Osteoblast (primary cell): ENCODE measurements around the gene FGD1. TPM values are rescaled to one million over a fixed set of nuclear protein-coding genes. Genes with fewer than 3 reads are reported as not detected.

Experiments
- DNase-seq: peaks from one replicate; pipeline ENCODE4 v3.0.0; 2011; ENCODE audit warnings: low spot score, mixed read lengths; ENCODE audit not compliant: insufficient read length; ENCODE audit errors: missing footprints
- H2AFZ ChIP-seq: 2 replicates; pipeline ENCODE4 v1.6.0; 2011; ENCODE audit warnings: mild to moderate bottlenecking, low read length
- H3K27ac ChIP-seq: 2 replicates; pipeline ENCODE4 v1.5.1; 2011; ENCODE audit warnings: mild to moderate bottlenecking, low read depth, low read length, moderate library complexity
- H3K27me3 ChIP-seq: 2 replicates; pipeline ENCODE4 v1.6.0; 2012; ENCODE audit warnings: mild to moderate bottlenecking, control low read depth, inconsistent platforms, low read length, moderate library complexity; ENCODE audit not compliant: insufficient read depth
- H3K36me3 ChIP-seq: 2 replicates; pipeline ENCODE4 v1.5.1; 2011; ENCODE audit warnings: mild to moderate bottlenecking, low read length, control low read depth, moderate library complexity; ENCODE audit not compliant: insufficient read depth
- H3K4me1 ChIP-seq: 2 replicates; pipeline ENCODE4 v1.5.1; 2011; ENCODE audit warnings: mild to moderate bottlenecking, low read length, control low read depth, moderate library complexity; ENCODE audit not compliant: insufficient read depth
- H3K4me2 ChIP-seq: 2 replicates; pipeline ENCODE4 v1.6.0; 2011; ENCODE audit warnings: mild to moderate bottlenecking, low read length; ENCODE audit not compliant: insufficient read depth
- H3K4me3 ChIP-seq: fragments of 200-600 bp; sonication (generic); 3 replicates; pipeline ENCODE4 v1.5.1; 2012; ENCODE audit warnings: mild to moderate bottlenecking, low read length, inconsistent platforms; ENCODE audit not compliant: insufficient read depth
- H3K79me2 ChIP-seq: 2 replicates; pipeline ENCODE4 v1.6.0; 2012; ENCODE audit warnings: mild to moderate bottlenecking, low read length, control low read depth, inconsistent platforms; ENCODE audit not compliant: insufficient read depth
- H3K9me3 ChIP-seq: 2 replicates; pipeline ENCODE4 v1.5.1; 2011; ENCODE audit warnings: low read depth, low read length, control low read depth
- H4K20me1 ChIP-seq: 2 replicates; pipeline ENCODE4 v1.6.0; 2012; ENCODE audit warnings: mild to moderate bottlenecking, low read length, control low read depth; ENCODE audit not compliant: insufficient read depth
- CTCF ChIP-seq: IDR thresholded peaks from 2 replicates; pipeline ENCODE4 v1.5.1; 2011; ENCODE audit warnings: mild to moderate bottlenecking, low read depth, low read length, moderate library complexity; ENCODE audit errors: extremely low read depth
- total RNA-seq: library from RNA; depleted of rRNA; stranded (reverse); fragments of >200 nt; gene quantifications from 2 replicates; pipeline ENCODE4 v1.2.3, GENCODE V29; 2012

The FGD1 gene
- total RNA-seq, 1 donor, result 8.7 TPM

GRCh38 chrX:54530357-54530900 lies 34.4 kb upstream of the FGD1 start:
- no peak for DNase-seq

GRCh38 chrX:54529552-54530356 lies 33.7 kb upstream of the FGD1 start, which contains the start of gene GNL3L:
Gene GNL3L, plus strand, starts transcription at chrX:54530219. Its CDS starts 2,348 bp downstream, at chrX:54532567.
- Histone ChIP-seq H4K20me1 (no peaks in the 10 kb centered on the region), H3K4me2 (peak within 1 kb of the TSS; percentile 93), H2AFZ (peak within 1 kb of the TSS; percentile 90), H3K4me3 (peak within 1 kb of the TSS; percentile 78), H3K9me3 (peaks cover 3% of the 10 kb centered on the region), H3K79me2 (peaks cover 40% of the 10 kb centered on the region), H3K27ac (peak within 1 kb of the TSS; percentile 77), H3K4me1 (peaks cover 12% of the 10 kb centered on the region), H3K36me3 (peaks cover 6% of the 10 kb centered on the region), H3K27me3 (no peaks in the 10 kb centered on the region)
- no peak for TF ChIP-seq CTCF
- DNase-seq, result peak; percentile 90

More at GRCh38 chrX:54530357-54530900, 34.4 kb upstream of the FGD1 start:
- Histone ChIP-seq H3K4me2 (peak overlapping the region; percentile 93), H3K4me1 (peaks cover 12% of the 10 kb centered on the region), H3K4me3 (peak overlapping the region; percentile 78), H4K20me1 (no peaks in the 10 kb centered on the region), H3K79me2 (peaks cover 43% of the 10 kb centered on the region), H3K36me3 (peaks cover 6% of the 10 kb centered on the region), H3K27me3 (no peaks in the 10 kb centered on the region), H3K27ac (peak overlapping the region; percentile 42), H2AFZ (peak overlapping the region; percentile 86), H3K9me3 (peaks cover 3% of the 10 kb centered on the region)
- TF ChIP-seq CTCF, result no peak

GRCh38 chrX:54529151-54529550 lies 33.1 kb upstream of the FGD1 start:
- DNase-seq, result no peak
- peaks cover 3% of the 10 kb centered on the region for H3K9me3 ChIP-seq
- H4K20me1 ChIP-seq, result no peaks in the 10 kb centered on the region
- H3K79me2 ChIP-seq, result peaks cover 34% of the 10 kb centered on the region
- no peaks in the 10 kb centered on the region for H3K27me3 ChIP-seq
- peak overlapping the region; percentile 90 for H2AFZ ChIP-seq
- peak overlapping the region; percentile 78 for H3K4me3 ChIP-seq
- peaks cover 12% of the 10 kb centered on the region for H3K4me1 ChIP-seq
- peaks cover 4% of the 10 kb centered on the region for H3K36me3 ChIP-seq
- peak overlapping the region; percentile 49 for H3K4me2 ChIP-seq
- no peak for TF ChIP-seq CTCF
- H3K27ac ChIP-seq, result peak overlapping the region; percentile 77

GRCh38 chrX:54509400-54509799 lies 13.4 kb upstream of the FGD1 start:
- no peak overlapping the region for H3K4me2 ChIP-seq
- H3K36me3 ChIP-seq, result no peaks in the 10 kb centered on the region
- no peaks in the 10 kb centered on the region for H3K4me1 ChIP-seq
- H3K79me2 ChIP-seq, result no peaks in the 10 kb centered on the region
- DNase-seq, result peak; percentile 34
- no peak overlapping the region for H3K4me3 ChIP-seq
- H3K27ac ChIP-seq, result no peak overlapping the region
- H3K27me3 ChIP-seq, result no peaks in the 10 kb centered on the region
- H2AFZ ChIP-seq, result peak overlapping the region; percentile 33
- H4K20me1 ChIP-seq, result no peaks in the 10 kb centered on the region
- H3K9me3 ChIP-seq, result no peaks in the 10 kb centered on the region
- TF ChIP-seq CTCF, result no peak
